Measurements from ENCODE around the gene DBNDD1. TPM values are rescaled to one million over a fixed set of nuclear protein-coding genes. Genes with fewer than 3 reads are reported as not detected.

The DBNDD1 gene
- total and polyA plus RNA-seq, 5 donors: 1.7 to 2.5 (median 2.2) TPM

GRCh38 chr16:90020838-90021382 lies 1.7 kb upstream of the DBNDD1 start:
- Histone ChIP-seq H3K4me3 (ENCODE audit: low read length) (no peak overlapping the region), H3K27me3 (ENCODE audit: control insufficient read depth, insufficient read depth) (no peaks in the 10 kb centered on the region), H3K27ac (ENCODE audit: low read length) (no peak overlapping the region), H3K9me3 (ENCODE audit: control insufficient read depth, low read length) (no peaks in the 10 kb centered on the region), H3K4me1 (ENCODE audit: control insufficient read depth, insufficient read depth, low read length) (no peaks in the 10 kb centered on the region)
- 75% methylated on average over 2 of the region's 2 CpGs for WGBS
- intact Hi-C loops (cut with DNase I): no loop called here
- DNase-seq: no peak
- ATAC-seq: no peak

- H3K27ac ChIP-seq (ENCODE audit: low read length): no peak overlapping the region
- H3K27me3 ChIP-seq (ENCODE audit: control insufficient read depth, insufficient read depth): no peaks in the 10 kb centered on the region
- DNase-seq: no peak
- intact Hi-C loops (cut with DNase I): no loop called here
- 83% methylated on average over 9 of the region's 9 CpGs for WGBS
- no peak overlapping the region for H3K4me3 ChIP-seq (ENCODE audit: low read length)
- no peaks in the 10 kb centered on the region for H3K9me3 ChIP-seq (ENCODE audit: control insufficient read depth, low read length)
- no peaks in the 10 kb centered on the region for H3K4me1 ChIP-seq (ENCODE audit: control insufficient read depth, insufficient read depth, low read length)
- ATAC-seq: no peak
These were observed 1.1 kb upstream of the DBNDD1 start for GRCh38 chr16:90020260-90020837.

GRCh38 chr16:90019543-90020259 lies 445 bp upstream of the DBNDD1 start:
- intact Hi-C loops (cut with DNase I): no loop called here
- Histone ChIP-seq H3K4me3 (ENCODE audit: low read length) (peak overlapping the region; percentile 56), H3K9me3 (ENCODE audit: control insufficient read depth, low read length) (no peaks in the 10 kb centered on the region), H3K4me1 (ENCODE audit: control insufficient read depth, insufficient read depth, low read length) (no peaks in the 10 kb centered on the region), H3K27me3 (ENCODE audit: control insufficient read depth, insufficient read depth) (no peaks in the 10 kb centered on the region), H3K27ac (ENCODE audit: low read length) (no peak overlapping the region)
- 2% methylated on average over 57 of the region's 57 CpGs for WGBS
- ATAC-seq (no peak), DNase-seq (no peak)

- DNase-seq: no peak
- no peak for ATAC-seq
- no peak overlapping the region for H3K4me3 ChIP-seq (ENCODE audit: low read length)
- H3K9me3 ChIP-seq (ENCODE audit: control insufficient read depth, low read length): no peaks in the 10 kb centered on the region
- 57% methylated on average over 7 of the region's 7 CpGs for WGBS
- no peaks in the 10 kb centered on the region for H3K27me3 ChIP-seq (ENCODE audit: control insufficient read depth, insufficient read depth)
- intact Hi-C loops (cut with DNase I): no loop called here
- no peaks in the 10 kb centered on the region for H3K4me1 ChIP-seq (ENCODE audit: control insufficient read depth, insufficient read depth, low read length)
- no peak overlapping the region for H3K27ac ChIP-seq (ENCODE audit: low read length)
These were observed 982 bp downstream of the DBNDD1 start for GRCh38 chr16:90018297-90018651.

GRCh38 chr16:90016339-90016950 lies 2.8 kb downstream of the DBNDD1 start:
- H3K9me3 ChIP-seq (ENCODE audit: control insufficient read depth, low read length): no peaks in the 10 kb centered on the region
- no peaks in the 10 kb centered on the region for H3K27me3 ChIP-seq (ENCODE audit: control insufficient read depth, insufficient read depth)
- no peak overlapping the region for H3K4me3 ChIP-seq (ENCODE audit: low read length)
- intact Hi-C loops (cut with DNase I): no loop called here
- 50% methylated on average over 11 of the region's 11 CpGs for WGBS
- DNase-seq (no peak), ATAC-seq (peak in 1 of 2 donors; percentile 13)
- no peaks in the 10 kb centered on the region for H3K4me1 ChIP-seq (ENCODE audit: control insufficient read depth, insufficient read depth, low read length)
- H3K27ac ChIP-seq (ENCODE audit: low read length): no peak overlapping the region

- DNase-seq: peak in 1 of 3 donors; percentile 67
- Histone ChIP-seq H3K9me3 (ENCODE audit: control insufficient read depth, low read length) (no peaks in the 10 kb centered on the region), H3K4me1 (ENCODE audit: control insufficient read depth, insufficient read depth, low read length) (no peaks in the 10 kb centered on the region), H3K27ac (ENCODE audit: low read length) (no peak overlapping the region), H3K4me3 (ENCODE audit: low read length) (no peak overlapping the region), H3K27me3 (ENCODE audit: control insufficient read depth, insufficient read depth) (no peaks in the 10 kb centered on the region)
- ATAC-seq: peak in 1 of 2 donors; percentile 73
- intact Hi-C loops (cut with DNase I): no loop called here
- WGBS: 71% methylated on average over 19 of the region's 19 CpGs
These were observed 3.5 kb downstream of the DBNDD1 start for GRCh38 chr16:90015586-90016338.

GRCh38 chr16:90012991-90013745 lies 6.1 kb downstream of the DBNDD1 start:
- intact Hi-C loops (cut with DNase I): no loop called here
- DNase-seq: no peak
- Histone ChIP-seq H3K4me1 (ENCODE audit: control insufficient read depth, insufficient read depth, low read length) (no peaks in the 10 kb centered on the region), H3K27me3 (ENCODE audit: control insufficient read depth, insufficient read depth) (no peaks in the 10 kb centered on the region), H3K9me3 (ENCODE audit: control insufficient read depth, low read length) (no peaks in the 10 kb centered on the region), H3K27ac (ENCODE audit: low read length) (no peak overlapping the region), H3K4me3 (ENCODE audit: low read length) (no peak overlapping the region)
- no peak for ATAC-seq
- WGBS: 66% methylated on average over 13 of the region's 13 CpGs

- H3K27ac ChIP-seq (ENCODE audit: low read length): no peak overlapping the region
- 81% methylated on average over 12 of the region's 12 CpGs for WGBS
- H3K4me3 ChIP-seq (ENCODE audit: low read length): no peak overlapping the region
- H3K9me3 ChIP-seq (ENCODE audit: control insufficient read depth, low read length): no peaks in the 10 kb centered on the region
- intact Hi-C loops (cut with DNase I): no loop called here
- ATAC-seq: no peak
- H3K4me1 ChIP-seq (ENCODE audit: control insufficient read depth, insufficient read depth, low read length): no peaks in the 10 kb centered on the region
- H3K27me3 ChIP-seq (ENCODE audit: control insufficient read depth, insufficient read depth): no peaks in the 10 kb centered on the region
- no peak for DNase-seq
These were observed 7.3 kb downstream of the DBNDD1 start for GRCh38 chr16:90011908-90012501.

- H3K9me3 ChIP-seq (ENCODE audit: control insufficient read depth, low read length): no peaks in the 10 kb centered on the region
- H3K27me3 ChIP-seq (ENCODE audit: control insufficient read depth, insufficient read depth): no peaks in the 10 kb centered on the region
- DNase-seq (no peak), ATAC-seq (no peak)
- H3K4me3 ChIP-seq (ENCODE audit: low read length): no peak overlapping the region
- intact Hi-C loops (cut with DNase I): no loop called here
- H3K4me1 ChIP-seq (ENCODE audit: control insufficient read depth, insufficient read depth, low read length): no peaks in the 10 kb centered on the region
- no peak overlapping the region for H3K27ac ChIP-seq (ENCODE audit: low read length)
- 75% methylated on average over 11 of the region's 11 CpGs for WGBS
These were observed 7.8 kb downstream of the DBNDD1 start for GRCh38 chr16:90011508-90011819.

- Histone ChIP-seq H3K4me3 (ENCODE audit: low read length) (no peak overlapping the region), H3K27me3 (ENCODE audit: control insufficient read depth, insufficient read depth) (no peaks in the 10 kb centered on the region), H3K4me1 (ENCODE audit: control insufficient read depth, insufficient read depth, low read length) (no peaks in the 10 kb centered on the region), H3K27ac (ENCODE audit: low read length) (no peak overlapping the region), H3K9me3 (ENCODE audit: control insufficient read depth, low read length) (no peaks in the 10 kb centered on the region)
- WGBS: 80% methylated on average over 22 of the region's 22 CpGs
- intact Hi-C loops (cut with DNase I): no loop called here
- DNase-seq: no peak
- no peak for ATAC-seq
These were observed 8.4 kb downstream of the DBNDD1 start for GRCh38 chr16:90010676-90011507.

All from right cardiac atrium (tissue), 5 donors.